Endothelial cell of umbilical vein (primary cell): ENCODE results near the gene ZNF454. TPM values are rescaled to one million over a fixed set of nuclear protein-coding genes. Genes with fewer than 3 reads are reported as not detected.

Experiments
- BruUV-seq: library from RNA; stranded (reverse); fragments of 400-500 nt; replicated peaks from 2 replicates; lab custom pipeline; 2021; lab: Mats Ljungman, UMichigan
- CTCF ChIA-PET: fragments of 300-600, 350-600 bp; sonication (Branson Sonifier 250); formaldehyde crosslinking; loops from one replicate; lab custom pipeline; 2021; ENCODE audit warnings: antibody characterized with exemption, inconsistent platforms; lab: Charles Lee
- POLR2A ChIA-PET: fragments of 300-600, 350-600 bp; sonication (Branson Sonifier 250); formaldehyde crosslinking; loops from one replicate; lab custom pipeline; 2021; ENCODE audit warnings: antibody characterized with exemption, inconsistent platforms; lab: Charles Lee
- DNase-seq: peaks from one replicate; pipeline ENCODE4 v3.0.0-alpha.2; 2011; ENCODE audit warnings: low read depth, low spot score
- FAIRE-seq: peaks from 2 replicates; lab custom pipeline; 2011; peaks lifted over from hg19 to GRCh38; lab: Jason Lieb, UNC
- H2AFZ ChIP-seq: 2 replicates; pipeline ENCODE4 v1.6.0; 2012; ENCODE audit warnings: low read depth, low read length, control low read depth, inconsistent platforms
- H3K27ac ChIP-seq: 2 replicates; pipeline ENCODE4 v1.5.1; 2011; ENCODE audit warnings: low read depth, mild to moderate bottlenecking, control low read depth, low read length, moderate library complexity; ENCODE audit not compliant: insufficient read depth
- H3K27me3 ChIP-seq, 2 experiments: 2 replicates each; pipeline versions ENCODE4 v1.6.0 to v1.6.1; 2011; ENCODE audit warnings: low read length in 2 of 2, mixed read lengths in 1 of 2; ENCODE audit not compliant: control insufficient read depth in 2 of 2, insufficient read depth in 2 of 2
- H3K36me3 ChIP-seq, 2 experiments: 2 replicates in 1 of 2; 3 replicates in 1 of 2; pipeline ENCODE4 v1.5.1; 2011; ENCODE audit warnings: low read length in 2 of 2, mild to moderate bottlenecking in 1 of 2, moderate library complexity in 1 of 2; ENCODE audit not compliant: control insufficient read depth in 2 of 2, insufficient read depth in 2 of 2; ENCODE audit errors: extremely low read depth in 1 of 2
- H3K4me1 ChIP-seq: 3 replicates; pipeline ENCODE4 v1.5.1; 2011; ENCODE audit warnings: mild to moderate bottlenecking, low read length; ENCODE audit not compliant: control insufficient read depth, insufficient read depth; ENCODE audit errors: extremely low read depth
- H3K4me2 ChIP-seq: 2 replicates; pipeline ENCODE4 v1.6.1; 2011; ENCODE audit warnings: low read length, control low read depth, mixed read lengths; ENCODE audit not compliant: insufficient read depth
- H3K4me3 ChIP-seq, 3 experiments: fragments of 200-600 bp in 1 of 3; sonication (generic), shearing (Covaris generic) in 1 of 3; replicated peaks in 1 of 3; 2 replicates each; pipeline ENCODE4 v1.5.1; 2011 to 2016; ENCODE audit warnings: control low read depth in 3 of 3, low read length in 3 of 3, mild to moderate bottlenecking in 2 of 3, inconsistent platforms in 1 of 3, low read depth in 1 of 3, moderate library complexity in 1 of 3; ENCODE audit not compliant: insufficient read depth in 1 of 3
- H3K79me2 ChIP-seq: 2 replicates; pipeline ENCODE4 v1.6.0; 2012; ENCODE audit warnings: low read length, inconsistent platforms; ENCODE audit not compliant: control insufficient read depth, insufficient read depth
- H3K9ac ChIP-seq: replicated peaks from 2 replicates; pipeline ENCODE3; 2011; ENCODE audit warnings: low read length, control low read depth; ENCODE audit not compliant: insufficient read depth; ENCODE audit errors: extremely low read depth
- H3K9me1 ChIP-seq: replicated peaks from 3 replicates; pipeline ENCODE4 v1.6.0; 2011; ENCODE audit warnings: mild to moderate bottlenecking, low read length; ENCODE audit not compliant: control insufficient read depth, insufficient read depth; ENCODE audit errors: extremely low read depth
- H3K9me3 ChIP-seq: replicated peaks from 2 replicates; pipeline ENCODE4 v1.5.1; 2012; ENCODE audit warnings: low read length, inconsistent platforms; ENCODE audit not compliant: control insufficient read depth, insufficient read depth
- H4K20me1 ChIP-seq: replicated peaks from 2 replicates; pipeline ENCODE3; 2011; ENCODE audit warnings: mild to moderate bottlenecking, low read length; ENCODE audit not compliant: control insufficient read depth, insufficient read depth; ENCODE audit errors: extremely low read depth
- CTCF ChIP-seq, 2 donors: IDR thresholded peaks; 1 replicate in 1 of 2; 2 replicates in 1 of 2; pipeline ENCODE4 v1.5.1; 2011; ENCODE audit warnings: low read length in 2 of 2, mild to moderate bottlenecking in 2 of 2, moderate library complexity in 2 of 2, control low read depth in 1 of 2, inconsistent platforms in 1 of 2, low read depth in 1 of 2; ENCODE audit not compliant: insufficient read depth in 1 of 2; ENCODE audit errors: extremely low read depth in 1 of 2
- EZH2 ChIP-seq: IDR thresholded peaks from 2 replicates; pipeline ENCODE4 v1.6.1; 2012; ENCODE audit warnings: borderline replicate concordance, low read depth, mild to moderate bottlenecking, moderate library complexity, low read length, inconsistent platforms; ENCODE audit not compliant: severe bottlenecking
- FOS ChIP-seq: IDR thresholded peaks from 2 replicates; pipeline ENCODE4 v1.6.1; 2011; ENCODE audit warnings: mild to moderate bottlenecking, low read length, moderate library complexity, borderline replicate concordance; ENCODE audit not compliant: insufficient read depth
- MAX ChIP-seq: IDR thresholded peaks from 2 replicates; pipeline ENCODE4 v1.6.1; 2011; ENCODE audit not compliant: insufficient read depth, insufficient read length
- POLR2A ChIP-seq: IDR thresholded peaks from 2 replicates; pipeline ENCODE4 v1.6.1; 2012; ENCODE audit warnings: low read depth, mild to moderate bottlenecking, control low read depth, low read length
- dilution Hi-C: fragments of 300-500 bp; cut with MboI; formaldehyde crosslinking; loops from one replicate; pipeline ENCODE4 v1.15.0; 2019; ENCODE audit warnings: low sequenced_read_pairs; ENCODE audit not compliant: extremely low pct_ligation_motif_present
- intact Hi-C: fragments of 100-400 bp; cut with micrococcal nuclease; formaldehyde crosslinking; loops from one replicate; pipeline ENCODE4 v1.10.0; 2022
- polyA plus RNA-seq, 4 experiments: library from polyadenylated mRNA; depleted of rRNA in 3 of 4; stranded (reverse) in 3 of 4; unstranded in 1 of 4; fragments of >200 nt; gene quantifications; 2 replicates each; pipeline versions ENCODE4 v1.2.1 to v1.2.3, GENCODE V29; 2011 to 2012; ENCODE audit warnings: missing spikeins in 1 of 4
- total RNA-seq: library from RNA; stranded (reverse); gene quantifications from 2 replicates; pipeline ENCODE4 v1.2.3, GENCODE V29; 2021

Gene ZNF454
- total and polyA plus RNA-seq, 2 donors (not counting 3 experiments of a cell fraction or from before 2014, with no cell fraction given), result 0.14 to 0.55 TPM

- Histone ChIP-seq H3K79me2 (no peaks in the 10 kb centered on the region), H3K36me3 (no peaks in the 10 kb centered on the region), H2AFZ (no peak overlapping the region), H3K4me3 (no peak overlapping the region), H3K27ac (no peak overlapping the region), H3K9me3 (peaks cover 2% of the 10 kb centered on the region), H4K20me1 (no peaks in the 10 kb centered on the region), H3K9ac (no peak overlapping the region), H3K4me1 (no peaks in the 10 kb centered on the region), H3K27me3 (no peaks in the 10 kb centered on the region), H3K9me1 (no peaks in the 10 kb centered on the region), H3K4me2 (no peak overlapping the region)
- intact Hi-C loops (no loop called here), dilution Hi-C loops (no loop called here)
- DNase-seq (no peak), FAIRE-seq (no peak)
- ChIA-PET CTCF (no interaction called here), POLR2A (no interaction called here)
- TF ChIP-seq FOS (no peak), POLR2A (no peak), MAX (no peak)
- BruUV-seq, result no TSS peak
Observed at GRCh38 chr5:178902849-178903248, 38.1 kb upstream of the ZNF454 start.

- Histone ChIP-seq H3K36me3 (no peaks in the 10 kb centered on the region), H3K4me2 (no peak overlapping the region), H3K79me2 (no peaks in the 10 kb centered on the region), H3K9me1 (no peaks in the 10 kb centered on the region), H3K27me3 (no peaks in the 10 kb centered on the region), H3K9me3 (peaks cover 13% of the 10 kb centered on the region), H3K4me1 (no peaks in the 10 kb centered on the region), H3K27ac (no peak overlapping the region), H2AFZ (no peak overlapping the region), H4K20me1 (no peaks in the 10 kb centered on the region), H3K4me3 (no peak overlapping the region), H3K9ac (no peak overlapping the region)
- TF ChIP-seq CTCF (IDR thresholded peaks at IDR 0.05; ENCODE audit: extremely low read depth in 1 of 2, insufficient read depth in 1 of 2, low read depth in 1 of 2, low read length in 2 of 2) (no peak), EZH2 (no peak)
- POLR2A ChIA-PET, result no interaction called here
- dilution Hi-C loops (no loop called here), intact Hi-C loops (no loop called here)
- CTCF ChIA-PET, result no interaction called here
- no peak for FAIRE-seq
- no peak for DNase-seq
- no TSS peak for BruUV-seq
Observed at GRCh38 chr5:178931846-178932760, 8.9 kb upstream of the ZNF454 start.
